ENCODE data around the gene CYP26B1.

CYP26B1 gene

DNA sequence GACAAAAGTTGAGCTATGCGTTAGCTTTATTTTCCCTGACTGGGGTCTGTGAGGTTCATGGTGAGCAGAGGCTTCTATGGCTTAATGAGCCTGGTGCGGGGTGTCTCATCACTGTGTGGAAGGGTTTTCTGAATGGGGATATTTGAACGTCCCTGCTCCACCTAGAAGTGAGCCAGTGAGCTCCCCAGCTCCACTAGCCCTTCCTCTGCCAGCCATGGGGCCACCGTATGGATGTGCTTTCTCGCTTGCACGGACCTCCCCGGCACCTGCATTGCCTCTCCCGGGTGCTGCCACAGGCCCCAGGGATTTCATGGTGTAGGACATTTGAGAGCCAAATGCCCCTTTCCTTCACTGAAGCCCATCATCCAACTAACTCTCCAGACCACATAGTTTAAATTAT lies 37.8 kb downstream of the CYP26B1 start:
- H3K4me2 ChIP-seq (ENCODE audit: low read length) = no peak overlapping the region
- no peak overlapping the region for H3K9ac ChIP-seq (ENCODE audit: low read length)
- H3K27ac ChIP-seq (ENCODE audit: low read depth, low read length, poor library complexity, severe bottlenecking) = no peak overlapping the region
- H2AFZ ChIP-seq (ENCODE audit: low read length) = no peak overlapping the region
- H3K4me3 ChIP-seq (ENCODE audit: low read depth, low read length, poor library complexity, severe bottlenecking) = no peak overlapping the region
- TF ChIP-seq, protein P1, sequence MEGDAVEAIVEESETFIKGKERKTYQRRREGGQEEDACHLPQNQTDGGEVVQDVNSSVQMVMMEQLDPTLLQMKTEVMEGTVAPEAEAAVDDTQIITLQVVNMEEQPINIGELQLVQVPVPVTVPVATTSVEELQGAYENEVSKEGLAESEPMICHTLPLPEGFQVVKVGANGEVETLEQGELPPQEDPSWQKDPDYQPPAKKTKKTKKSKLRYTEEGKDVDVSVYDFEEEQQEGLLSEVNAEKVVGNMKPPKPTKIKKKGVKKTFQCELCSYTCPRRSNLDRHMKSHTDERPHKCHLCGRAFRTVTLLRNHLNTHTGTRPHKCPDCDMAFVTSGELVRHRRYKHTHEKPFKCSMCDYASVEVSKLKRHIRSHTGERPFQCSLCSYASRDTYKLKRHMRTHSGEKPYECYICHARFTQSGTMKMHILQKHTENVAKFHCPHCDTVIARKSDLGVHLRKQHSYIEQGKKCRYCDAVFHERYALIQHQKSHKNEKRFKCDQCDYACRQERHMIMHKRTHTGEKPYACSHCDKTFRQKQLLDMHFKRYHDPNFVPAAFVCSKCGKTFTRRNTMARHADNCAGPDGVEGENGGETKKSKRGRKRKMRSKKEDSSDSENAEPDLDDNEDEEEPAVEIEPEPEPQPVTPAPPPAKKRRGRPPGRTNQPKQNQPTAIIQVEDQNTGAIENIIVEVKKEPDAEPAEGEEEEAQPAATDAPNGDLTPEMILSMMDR (IDR thresholded peaks at IDR 0.05; ENCODE audit: low read length) = no peak
- TF ChIP-seq EZH2 (IDR thresholded peaks at IDR 0.05; ENCODE audit: borderline replicate concordance, low read length) = no peak
- no peaks in the 10 kb centered on the region for H3K9me3 ChIP-seq (ENCODE audit: low read length)
- no peaks in the 10 kb centered on the region for H4K20me1 ChIP-seq (ENCODE audit: insufficient read depth, low read length)
- no peaks in the 10 kb centered on the region for H3K36me3 ChIP-seq (ENCODE audit: insufficient read depth, low read length)
- H3K9me2 ChIP-seq (ENCODE audit: low read depth, low read length) = no peaks in the 10 kb centered on the region
- no peaks in the 10 kb centered on the region for H3K4me1 ChIP-seq (ENCODE audit: insufficient read depth, low read length, severe bottlenecking)
- no peaks in the 10 kb centered on the region for H3F3A ChIP-seq (ENCODE audit: insufficient read depth, low read length)
- H3K27me3 ChIP-seq (ENCODE audit: insufficient read depth, low read length) = 0 out of 2 replicates have a peak, but pooled peaks cover 3% of the 10 kb centered on the region
- no peaks in the 10 kb centered on the region for H3K79me2 ChIP-seq (ENCODE audit: insufficient read depth, low read length)

DNA sequence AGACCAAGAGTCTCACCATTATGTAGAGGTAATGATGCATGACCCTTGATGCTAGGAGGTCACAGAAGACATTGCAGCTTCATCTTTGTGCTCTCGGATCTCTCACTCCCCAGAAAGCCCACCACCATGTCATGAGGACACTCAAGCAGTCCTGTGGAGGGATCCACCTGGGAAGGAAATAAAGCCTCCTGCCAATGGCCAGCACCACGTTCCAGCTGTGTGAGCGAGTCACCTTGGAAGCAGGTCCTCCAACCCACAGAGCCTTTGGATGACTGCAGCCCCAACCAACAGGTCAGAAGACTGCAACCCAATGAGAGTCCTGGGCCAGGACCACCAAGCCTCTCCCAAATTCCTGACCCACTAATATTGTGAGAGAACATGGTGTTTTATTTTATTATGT lies 38.4 kb downstream of the CYP26B1 start:
- Histone ChIP-seq H3K9ac (ENCODE audit: low read length) (no peak overlapping the region), H3K27ac (ENCODE audit: low read depth, low read length, poor library complexity, severe bottlenecking) (no peak overlapping the region), H2AFZ (ENCODE audit: low read length) (no peak overlapping the region), H4K20me1 (ENCODE audit: insufficient read depth, low read length) (no peaks in the 10 kb centered on the region), H3K79me2 (ENCODE audit: insufficient read depth, low read length) (no peaks in the 10 kb centered on the region), H3F3A (ENCODE audit: insufficient read depth, low read length) (no peaks in the 10 kb centered on the region), H3K27me3 (ENCODE audit: insufficient read depth, low read length) (0 out of 2 replicates have a peak, but pooled peaks cover 3% of the 10 kb centered on the region), H3K9me3 (ENCODE audit: low read length) (no peaks in the 10 kb centered on the region), H3K4me2 (ENCODE audit: low read length) (no peak overlapping the region), H3K36me3 (ENCODE audit: insufficient read depth, low read length) (no peaks in the 10 kb centered on the region), H3K4me3 (ENCODE audit: low read depth, low read length, poor library complexity, severe bottlenecking) (no peak overlapping the region), H3K4me1 (ENCODE audit: insufficient read depth, low read length, severe bottlenecking) (no peaks in the 10 kb centered on the region), H3K9me2 (ENCODE audit: low read depth, low read length) (no peaks in the 10 kb centered on the region)
- TF ChIP-seq, protein P1 (IDR thresholded peaks at IDR 0.05; ENCODE audit: low read length) = no peak
- TF ChIP-seq EZH2 (IDR thresholded peaks at IDR 0.05; ENCODE audit: borderline replicate concordance, low read length) = no peak

DNA sequence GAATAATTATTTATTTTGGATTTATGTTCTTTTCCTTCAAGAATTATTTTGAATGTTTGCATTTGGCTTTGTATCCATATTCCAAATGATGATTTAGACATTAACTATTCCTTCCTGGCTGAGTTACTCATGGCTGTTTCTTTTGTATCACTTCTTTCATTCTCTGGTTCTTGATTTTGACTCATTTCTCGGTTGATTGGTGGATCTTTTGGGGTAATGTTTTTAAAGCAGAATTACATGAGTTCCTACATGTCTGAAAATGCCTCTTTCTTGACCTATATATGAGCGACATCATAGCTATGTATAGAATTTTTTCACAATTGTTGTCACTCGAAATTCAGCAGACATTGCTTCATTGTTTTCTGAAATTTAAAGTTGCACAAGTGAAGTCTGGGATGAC lies 39.5 kb downstream of the CYP26B1 start:
- no peak for TF ChIP-seq EZH2 (IDR thresholded peaks at IDR 0.05; ENCODE audit: borderline replicate concordance, low read length)
- TF ChIP-seq, protein P1 (IDR thresholded peaks at IDR 0.05; ENCODE audit: low read length) = no peak
- Histone ChIP-seq H3K27me3 (ENCODE audit: insufficient read depth, low read length) (0 out of 2 replicates have a peak, but pooled peaks cover 3% of the 10 kb centered on the region), H3K4me3 (ENCODE audit: low read depth, low read length, poor library complexity, severe bottlenecking) (no peak overlapping the region), H3K9me2 (ENCODE audit: low read depth, low read length) (no peaks in the 10 kb centered on the region), H3F3A (ENCODE audit: insufficient read depth, low read length) (no peaks in the 10 kb centered on the region), H3K79me2 (ENCODE audit: insufficient read depth, low read length) (no peaks in the 10 kb centered on the region), H3K4me2 (ENCODE audit: low read length) (no peak overlapping the region), H3K9ac (ENCODE audit: low read length) (no peak overlapping the region), H4K20me1 (ENCODE audit: insufficient read depth, low read length) (no peaks in the 10 kb centered on the region), H3K4me1 (ENCODE audit: insufficient read depth, low read length, severe bottlenecking) (no peaks in the 10 kb centered on the region), H3K27ac (ENCODE audit: low read depth, low read length, poor library complexity, severe bottlenecking) (no peak overlapping the region), H2AFZ (ENCODE audit: low read length) (no peak overlapping the region), H3K9me3 (ENCODE audit: low read length) (no peaks in the 10 kb centered on the region), H3K36me3 (ENCODE audit: insufficient read depth, low read length) (no peaks in the 10 kb centered on the region)

All from OCI-LY1 (cell line).